H1 (cell line): ENCODE measurements around the gene GADD45GIP1.

Source experiments
- GABPA ChIP-seq: IDR thresholded peaks from 2 replicates; pipeline ENCODE4 v1.6.1; 2011; ENCODE audit warnings: mild to moderate bottlenecking, low read length, moderate library complexity, borderline replicate concordance; ENCODE audit not compliant: insufficient read depth
- KDM1A ChIP-seq: fragments of 200-600, 300-600 bp; sonication (generic); IDR thresholded peaks from 2 replicates; pipeline ENCODE4 v1.7.1; 2016; ENCODE audit warnings: mild to moderate bottlenecking, low read length, borderline replicate concordance
- YY1 ChIP-seq: IDR thresholded peaks from 2 replicates; pipeline ENCODE4 v1.6.1; 2011; ENCODE audit warnings: low read depth, mild to moderate bottlenecking, low read length
- TF ChIP-seq, protein P1 (sequence below), 3 experiments: IDR thresholded peaks; 1 replicate in 2 of 3; 2 replicates in 1 of 3; pipeline versions ENCODE4 v1.5.1 to v1.6.1; 2011; ENCODE audit warnings: low read length in 3 of 3, mild to moderate bottlenecking in 3 of 3, inconsistent platforms in 2 of 3, low read depth in 1 of 3, moderate library complexity in 1 of 3; ENCODE audit not compliant: insufficient read depth in 1 of 3; ENCODE audit errors: control extremely low read depth in 1 of 3

DNA sequence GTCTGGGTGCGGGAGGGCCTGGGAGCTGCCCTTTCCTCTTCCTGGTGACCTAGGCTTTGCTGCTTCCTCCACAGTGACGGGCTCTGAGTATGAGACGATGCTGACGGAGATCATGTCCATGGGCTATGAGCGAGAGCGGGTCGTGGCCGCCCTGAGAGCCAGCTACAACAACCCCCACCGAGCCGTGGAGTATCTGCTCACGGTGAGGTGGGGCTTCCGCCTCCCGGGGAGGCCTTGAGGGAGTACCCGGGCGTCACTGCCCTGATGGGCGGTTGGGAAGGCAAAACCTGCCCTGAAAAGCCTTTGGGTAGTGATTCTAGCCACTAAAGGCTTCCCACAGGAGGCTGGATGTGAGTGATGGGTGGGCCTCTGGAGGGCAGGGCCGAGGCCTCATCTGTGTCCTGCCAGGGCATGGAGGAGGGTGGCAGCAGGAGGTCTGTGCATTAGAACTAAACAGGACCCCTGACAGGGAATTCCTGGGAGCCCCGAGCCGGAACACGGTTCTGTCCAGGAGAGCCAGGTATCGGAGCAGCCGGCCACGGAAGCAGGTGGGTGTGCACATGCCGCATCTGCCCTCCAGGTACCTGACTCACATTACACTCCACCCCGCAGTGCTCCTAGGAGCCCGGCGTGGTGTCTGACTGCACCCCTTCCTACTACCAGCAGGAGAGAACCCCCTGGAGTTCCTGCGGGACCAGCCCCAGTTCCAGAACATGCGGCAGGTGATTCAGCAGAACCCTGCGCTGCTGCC, 8.2 kb downstream of the GADD45GIP1 start:
- TF ChIP-seq GABPA (no peak), KDM1A (no peak), YY1 (no peak)
- TF ChIP-seq, protein P1, sequence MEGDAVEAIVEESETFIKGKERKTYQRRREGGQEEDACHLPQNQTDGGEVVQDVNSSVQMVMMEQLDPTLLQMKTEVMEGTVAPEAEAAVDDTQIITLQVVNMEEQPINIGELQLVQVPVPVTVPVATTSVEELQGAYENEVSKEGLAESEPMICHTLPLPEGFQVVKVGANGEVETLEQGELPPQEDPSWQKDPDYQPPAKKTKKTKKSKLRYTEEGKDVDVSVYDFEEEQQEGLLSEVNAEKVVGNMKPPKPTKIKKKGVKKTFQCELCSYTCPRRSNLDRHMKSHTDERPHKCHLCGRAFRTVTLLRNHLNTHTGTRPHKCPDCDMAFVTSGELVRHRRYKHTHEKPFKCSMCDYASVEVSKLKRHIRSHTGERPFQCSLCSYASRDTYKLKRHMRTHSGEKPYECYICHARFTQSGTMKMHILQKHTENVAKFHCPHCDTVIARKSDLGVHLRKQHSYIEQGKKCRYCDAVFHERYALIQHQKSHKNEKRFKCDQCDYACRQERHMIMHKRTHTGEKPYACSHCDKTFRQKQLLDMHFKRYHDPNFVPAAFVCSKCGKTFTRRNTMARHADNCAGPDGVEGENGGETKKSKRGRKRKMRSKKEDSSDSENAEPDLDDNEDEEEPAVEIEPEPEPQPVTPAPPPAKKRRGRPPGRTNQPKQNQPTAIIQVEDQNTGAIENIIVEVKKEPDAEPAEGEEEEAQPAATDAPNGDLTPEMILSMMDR (IDR thresholded peaks at IDR 0.05; ENCODE audit: control extremely low read depth in 1 of 3, insufficient read depth in 1 of 3, low read depth in 1 of 3, low read length in 3 of 3), result no peak
